ENCODE data around the gene CDH4.

The CDH4 gene

GRCh38 chr20:61767761-61768494 is 515.9 kb downstream of the CDH4 start:
- no peaks in the 10 kb centered on the region for H3K9me3 ChIP-seq (ENCODE audit: insufficient read depth, low read length)
- H4K20me1 ChIP-seq (ENCODE audit: low read depth, low read length) = no peaks in the 10 kb centered on the region
- H3K36me3 ChIP-seq (ENCODE audit: low read length) = no peaks in the 10 kb centered on the region
- H3F3A ChIP-seq (ENCODE audit: insufficient read depth) = no peaks in the 10 kb centered on the region
- no peaks in the 10 kb centered on the region for H3K27me3 ChIP-seq (ENCODE audit: low read length)
- no peak overlapping the region for H3K9ac ChIP-seq (ENCODE audit: low read length)
- H3K79me2 ChIP-seq (ENCODE audit: insufficient read depth, low read length) = no peaks in the 10 kb centered on the region
- no peak overlapping the region for H3K4me3 ChIP-seq (ENCODE audit: insufficient read depth, low read length, poor library complexity, severe bottlenecking)
- H2AFZ ChIP-seq (ENCODE audit: low read depth, low read length, severe bottlenecking) = no peak overlapping the region
- no peak overlapping the region for H3K27ac ChIP-seq (ENCODE audit: low read depth, low read length)
- TF ChIP-seq, protein P1, sequence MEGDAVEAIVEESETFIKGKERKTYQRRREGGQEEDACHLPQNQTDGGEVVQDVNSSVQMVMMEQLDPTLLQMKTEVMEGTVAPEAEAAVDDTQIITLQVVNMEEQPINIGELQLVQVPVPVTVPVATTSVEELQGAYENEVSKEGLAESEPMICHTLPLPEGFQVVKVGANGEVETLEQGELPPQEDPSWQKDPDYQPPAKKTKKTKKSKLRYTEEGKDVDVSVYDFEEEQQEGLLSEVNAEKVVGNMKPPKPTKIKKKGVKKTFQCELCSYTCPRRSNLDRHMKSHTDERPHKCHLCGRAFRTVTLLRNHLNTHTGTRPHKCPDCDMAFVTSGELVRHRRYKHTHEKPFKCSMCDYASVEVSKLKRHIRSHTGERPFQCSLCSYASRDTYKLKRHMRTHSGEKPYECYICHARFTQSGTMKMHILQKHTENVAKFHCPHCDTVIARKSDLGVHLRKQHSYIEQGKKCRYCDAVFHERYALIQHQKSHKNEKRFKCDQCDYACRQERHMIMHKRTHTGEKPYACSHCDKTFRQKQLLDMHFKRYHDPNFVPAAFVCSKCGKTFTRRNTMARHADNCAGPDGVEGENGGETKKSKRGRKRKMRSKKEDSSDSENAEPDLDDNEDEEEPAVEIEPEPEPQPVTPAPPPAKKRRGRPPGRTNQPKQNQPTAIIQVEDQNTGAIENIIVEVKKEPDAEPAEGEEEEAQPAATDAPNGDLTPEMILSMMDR (IDR thresholded peaks at IDR 0.05; ENCODE audit: insufficient read depth, low read length, poor library complexity, severe bottlenecking) = no peak
- TF ChIP-seq EZH2phosphoT487 (conservative IDR thresholded peaks at IDR 0.05; ENCODE audit: low read length) = no peak
- no peaks in the 10 kb centered on the region for H3K9me2 ChIP-seq (replicated peaks; ENCODE audit: insufficient read depth, low read length)
- H3K4me2 ChIP-seq (ENCODE audit: low read depth, low read length, poor library complexity, severe bottlenecking) = no peak overlapping the region

- Histone ChIP-seq H3K9me3 (ENCODE audit: insufficient read depth, low read length) (no peaks in the 10 kb centered on the region), H3K27ac (ENCODE audit: low read depth, low read length) (no peak overlapping the region), H3K79me2 (ENCODE audit: insufficient read depth, low read length) (no peaks in the 10 kb centered on the region), H3K4me2 (ENCODE audit: low read depth, low read length, poor library complexity, severe bottlenecking) (no peak overlapping the region), H3K36me3 (ENCODE audit: low read length) (no peaks in the 10 kb centered on the region), H3K4me3 (ENCODE audit: insufficient read depth, low read length, poor library complexity, severe bottlenecking) (no peak overlapping the region), H2AFZ (ENCODE audit: low read depth, low read length, severe bottlenecking) (no peak overlapping the region), H3K9me2 (replicated peaks; ENCODE audit: insufficient read depth, low read length) (no peaks in the 10 kb centered on the region), H3K9ac (ENCODE audit: low read length) (no peak overlapping the region), H4K20me1 (ENCODE audit: low read depth, low read length) (no peaks in the 10 kb centered on the region), H3F3A (ENCODE audit: insufficient read depth) (no peaks in the 10 kb centered on the region), H3K27me3 (ENCODE audit: low read length) (no peaks in the 10 kb centered on the region)
- no peak for TF ChIP-seq EZH2phosphoT487 (conservative IDR thresholded peaks at IDR 0.05; ENCODE audit: low read length)
- TF ChIP-seq, protein P1 (IDR thresholded peaks at IDR 0.05; ENCODE audit: insufficient read depth, low read length, poor library complexity, severe bottlenecking) = no peak
Observed at GRCh38 chr20:61768571-61769285, 516.7 kb downstream of the CDH4 start.

DNA sequence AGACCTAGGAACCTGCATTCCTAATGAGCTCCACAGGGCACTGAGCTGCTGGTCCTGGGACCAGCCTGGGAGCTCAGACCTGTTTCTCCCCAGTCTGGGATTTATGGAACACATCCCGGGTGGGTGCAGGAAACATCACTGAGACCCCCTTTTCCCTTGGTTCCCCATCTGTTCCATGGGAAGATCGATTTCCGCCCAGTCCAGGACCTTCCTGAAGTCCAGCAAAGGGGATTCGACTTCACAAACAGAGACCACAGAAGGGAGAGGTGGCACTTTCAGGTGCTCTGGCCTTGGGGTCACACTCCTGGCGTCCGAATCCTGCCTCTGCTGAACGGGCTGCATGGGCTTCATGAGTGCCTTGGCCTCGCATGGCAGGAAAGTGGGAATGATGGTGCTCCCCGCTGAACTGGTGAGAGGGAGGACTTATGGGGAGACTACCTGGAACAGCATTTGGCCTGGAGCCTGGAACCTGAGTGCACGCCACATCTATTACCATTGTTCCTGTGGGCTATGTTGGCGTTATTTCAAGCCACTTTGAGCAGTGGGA is 517.3 kb downstream of the CDH4 start:
- no peak overlapping the region for H3K9ac ChIP-seq (ENCODE audit: low read length)
- no peaks in the 10 kb centered on the region for H3K36me3 ChIP-seq (ENCODE audit: low read length)
- no peak overlapping the region for H3K4me3 ChIP-seq (ENCODE audit: insufficient read depth, low read length, poor library complexity, severe bottlenecking)
- no peaks in the 10 kb centered on the region for H3K9me2 ChIP-seq (replicated peaks; ENCODE audit: insufficient read depth, low read length)
- H3K4me2 ChIP-seq (ENCODE audit: low read depth, low read length, poor library complexity, severe bottlenecking) = no peak overlapping the region
- no peaks in the 10 kb centered on the region for H3K79me2 ChIP-seq (ENCODE audit: insufficient read depth, low read length)
- H3K27me3 ChIP-seq (ENCODE audit: low read length) = no peaks in the 10 kb centered on the region
- no peaks in the 10 kb centered on the region for H3F3A ChIP-seq (ENCODE audit: insufficient read depth)
- TF ChIP-seq EZH2phosphoT487 (conservative IDR thresholded peaks at IDR 0.05; ENCODE audit: low read length) = no peak
- TF ChIP-seq, protein P1 (IDR thresholded peaks at IDR 0.05; ENCODE audit: insufficient read depth, low read length, poor library complexity, severe bottlenecking) = no peak
- H3K9me3 ChIP-seq (ENCODE audit: insufficient read depth, low read length) = no peaks in the 10 kb centered on the region
- H3K27ac ChIP-seq (ENCODE audit: low read depth, low read length) = no peak overlapping the region
- no peaks in the 10 kb centered on the region for H4K20me1 ChIP-seq (ENCODE audit: low read depth, low read length)
- no peak overlapping the region for H2AFZ ChIP-seq (ENCODE audit: low read depth, low read length, severe bottlenecking)
